ENCODE measurements around the gene CEP250. TPM values are rescaled to one million over a fixed set of nuclear protein-coding genes. Genes with fewer than 3 reads are reported as not detected.

The CEP250 gene
- total RNA-seq, 1 experiment from 2014 or later, result 41.0 TPM

- CTCF ChIA-PET, result no interaction called here
- no peak overlapping the region for H3K4me3 Mint-ChIP-seq (ENCODE audit: unreplicated experiment)
- TF ChIP-seq, protein P1, sequence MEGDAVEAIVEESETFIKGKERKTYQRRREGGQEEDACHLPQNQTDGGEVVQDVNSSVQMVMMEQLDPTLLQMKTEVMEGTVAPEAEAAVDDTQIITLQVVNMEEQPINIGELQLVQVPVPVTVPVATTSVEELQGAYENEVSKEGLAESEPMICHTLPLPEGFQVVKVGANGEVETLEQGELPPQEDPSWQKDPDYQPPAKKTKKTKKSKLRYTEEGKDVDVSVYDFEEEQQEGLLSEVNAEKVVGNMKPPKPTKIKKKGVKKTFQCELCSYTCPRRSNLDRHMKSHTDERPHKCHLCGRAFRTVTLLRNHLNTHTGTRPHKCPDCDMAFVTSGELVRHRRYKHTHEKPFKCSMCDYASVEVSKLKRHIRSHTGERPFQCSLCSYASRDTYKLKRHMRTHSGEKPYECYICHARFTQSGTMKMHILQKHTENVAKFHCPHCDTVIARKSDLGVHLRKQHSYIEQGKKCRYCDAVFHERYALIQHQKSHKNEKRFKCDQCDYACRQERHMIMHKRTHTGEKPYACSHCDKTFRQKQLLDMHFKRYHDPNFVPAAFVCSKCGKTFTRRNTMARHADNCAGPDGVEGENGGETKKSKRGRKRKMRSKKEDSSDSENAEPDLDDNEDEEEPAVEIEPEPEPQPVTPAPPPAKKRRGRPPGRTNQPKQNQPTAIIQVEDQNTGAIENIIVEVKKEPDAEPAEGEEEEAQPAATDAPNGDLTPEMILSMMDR (IDR thresholded peaks at IDR 0.05; ENCODE audit: unreplicated experiment), result no peak
- no peaks in the 10 kb centered on the region for H3K27me3 Mint-ChIP-seq (ENCODE audit: insufficient read depth, unreplicated experiment)
- POLR2A ChIA-PET, result interaction anchor here (0.6 to 0.9 kb wide), 3 partner anchors 11 to 57 kb away, joined by 3 read pairs; no protein-coding TSS in a partner anchor
- peaks cover 22% of the 10 kb centered on the region for H3K36me3 Mint-ChIP-seq (ENCODE audit: insufficient read depth, unreplicated experiment)
- no peaks in the 10 kb centered on the region for H3K9me3 Mint-ChIP-seq (ENCODE audit: unreplicated experiment)
- BruUV-seq (replicated peaks), result no TSS peak
- no peak for DNase-seq (ENCODE audit: unreplicated experiment)
- intact Hi-C loops (cut with micrococcal nuclease), result loop anchor here (10.0 kb wide), 1 partner anchor 105 kb away; the partner anchor contains the start of genes CPNE1 and RBM12
- no peak overlapping the region for H3K27ac Mint-ChIP-seq (ENCODE audit: low read depth, unreplicated experiment)
- peaks cover 2% of the 10 kb centered on the region for H3K4me1 Mint-ChIP-seq (ENCODE audit: insufficient read depth, unreplicated experiment)
Measured at GRCh38 chr20:35560105-35560511, 104.7 kb downstream of the CEP250 start.

- Mint-ChIP-seq H3K36me3 (ENCODE audit: insufficient read depth, unreplicated experiment) (peaks cover 21% of the 10 kb centered on the region), H3K27ac (ENCODE audit: low read depth, unreplicated experiment) (no peak overlapping the region), H3K4me3 (ENCODE audit: unreplicated experiment) (no peak overlapping the region), H3K9me3 (ENCODE audit: unreplicated experiment) (no peaks in the 10 kb centered on the region), H3K4me1 (ENCODE audit: insufficient read depth, unreplicated experiment) (no peaks in the 10 kb centered on the region), H3K27me3 (ENCODE audit: insufficient read depth, unreplicated experiment) (no peaks in the 10 kb centered on the region)
- TF ChIP-seq, protein P1 (IDR thresholded peaks at IDR 0.05; ENCODE audit: unreplicated experiment), result no peak
- intact Hi-C loops (cut with micrococcal nuclease), result loop anchor here (10.0 kb wide), 1 partner anchor 104 kb away; the partner anchor contains the start of genes CPNE1 and RBM12
- ChIA-PET POLR2A (interaction anchor here (0.6 to 0.9 kb wide), 3 partner anchors 11 to 57 kb away, joined by 3 read pairs; no protein-coding TSS in a partner anchor), CTCF (no interaction called here)
- no TSS peak for BruUV-seq (replicated peaks)
- no peak for DNase-seq (ENCODE audit: unreplicated experiment)
Measured at GRCh38 chr20:35560541-35560940, 105.1 kb downstream of the CEP250 start.

- Mint-ChIP-seq H3K27ac (ENCODE audit: low read depth, unreplicated experiment) (no peak overlapping the region), H3K27me3 (ENCODE audit: insufficient read depth, unreplicated experiment) (no peaks in the 10 kb centered on the region), H3K4me1 (ENCODE audit: insufficient read depth, unreplicated experiment) (no peaks in the 10 kb centered on the region), H3K9me3 (ENCODE audit: unreplicated experiment) (no peaks in the 10 kb centered on the region), H3K36me3 (ENCODE audit: insufficient read depth, unreplicated experiment) (peaks cover 20% of the 10 kb centered on the region), H3K4me3 (ENCODE audit: unreplicated experiment) (no peak overlapping the region)
- TF ChIP-seq, protein P1 (IDR thresholded peaks at IDR 0.05; ENCODE audit: unreplicated experiment), result no peak
- ChIA-PET POLR2A (no interaction called here), CTCF (interaction anchor here (1.0 kb wide), 1 partner anchor 93 kb away, joined by 3 read pairs; no protein-coding TSS in a partner anchor)
- intact Hi-C loops (cut with micrococcal nuclease), result loop anchor here (10.0 kb wide), 1 partner anchor 104 kb away; the partner anchor contains the start of genes CPNE1 and RBM12
- BruUV-seq (replicated peaks), result no TSS peak
- peak; percentile 51 for DNase-seq (ENCODE audit: unreplicated experiment)
Measured at GRCh38 chr20:35561268-35561667, 105.9 kb downstream of the CEP250 start.

- ChIA-PET POLR2A (interaction anchor here (0.7 kb wide), 1 partner anchor 58 kb away, joined by 4 read pairs; no protein-coding TSS in a partner anchor), CTCF (interaction anchor here (1.0 to 1.4 kb wide), 2 partner anchors 93 to 98 kb away, joined by 3 to 5 read pairs; no protein-coding TSS in a partner anchor)
- Mint-ChIP-seq H3K4me3 (ENCODE audit: unreplicated experiment) (no peak overlapping the region), H3K4me1 (ENCODE audit: insufficient read depth, unreplicated experiment) (no peaks in the 10 kb centered on the region), H3K27ac (ENCODE audit: low read depth, unreplicated experiment) (no peak overlapping the region), H3K27me3 (ENCODE audit: insufficient read depth, unreplicated experiment) (no peaks in the 10 kb centered on the region), H3K36me3 (ENCODE audit: insufficient read depth, unreplicated experiment) (peaks cover 16% of the 10 kb centered on the region), H3K9me3 (ENCODE audit: unreplicated experiment) (no peaks in the 10 kb centered on the region)
- no peak for DNase-seq (ENCODE audit: unreplicated experiment)
- BruUV-seq (replicated peaks), result no TSS peak
- intact Hi-C loops (cut with micrococcal nuclease), result loop anchor here (10.0 kb wide), 1 partner anchor 103 kb away; the partner anchor contains the start of genes CPNE1 and RBM12
- TF ChIP-seq, protein P1 (IDR thresholded peaks at IDR 0.05; ENCODE audit: unreplicated experiment), result no peak
Measured at GRCh38 chr20:35561671-35562070, 106.3 kb downstream of the CEP250 start.

All from MCF 10A (cell line).